HG03571 (cell line): ENCODE results near the gene ATXN3L.
"Not testable (repeated sequence)": the region's sequence is repeated elsewhere in the genome, so short reads cannot be mapped to it uniquely, and the experiment has no call there.

Experiments
- ATAC-seq: cut with Tn5 transposase; IDR thresholded peaks from one replicate; pipeline ENCODE4 v1.9.1; 2021; ENCODE audit not compliant: unreplicated experiment

ATXN3L gene

GRCh38 chrX:13307041-13307440, 12.8 kb downstream of the ATXN3L start:
- no peak for ATAC-seq

- no peak for ATAC-seq
These were observed 14.7 kb downstream of the ATXN3L start for GRCh38 chrX:13305108-13305507.

GRCh38 chrX:13304052-13304451, 15.8 kb downstream of the ATXN3L start:
- no peak for ATAC-seq

- ATAC-seq: not testable (repeated sequence)
These were observed 16.6 kb downstream of the ATXN3L start for GRCh38 chrX:13303248-13303647.

GRCh38 chrX:13298836-13299235, 21.0 kb downstream of the ATXN3L start:
- ATAC-seq: no peak

GRCh38 chrX:13295841-13296240, 24.0 kb downstream of the ATXN3L start:
- no peak for ATAC-seq

- no peak for ATAC-seq
These were observed 26.2 kb downstream of the ATXN3L start for GRCh38 chrX:13293700-13294099.

GRCh38 chrX:13290891-13291614, 28.8 kb downstream of the ATXN3L start:
- ATAC-seq: no peak

GRCh38 chrX:13288671-13289070, 31.2 kb downstream of the ATXN3L start:
- ATAC-seq: no peak

- ATAC-seq: no peak
These were observed 32.0 kb downstream of the ATXN3L start for GRCh38 chrX:13287816-13288215.

GRCh38 chrX:13285693-13286092, 34.2 kb downstream of the ATXN3L start:
- no peak for ATAC-seq

GRCh38 chrX:13285229-13285628, 34.6 kb downstream of the ATXN3L start:
- ATAC-seq: no peak

GRCh38 chrX:13284570-13284969, 35.3 kb downstream of the ATXN3L start:
- ATAC-seq: no peak

- ATAC-seq: no peak
These were observed 35.8 kb downstream of the ATXN3L start for GRCh38 chrX:13283950-13284546.

- no peak for ATAC-seq
These were observed 36.3 kb downstream of the ATXN3L start for GRCh38 chrX:13283512-13283911.

- no peak for ATAC-seq
These were observed 38.6 kb downstream of the ATXN3L start for GRCh38 chrX:13281289-13281688.

- no peak for ATAC-seq
These were observed 40.4 kb downstream of the ATXN3L start for GRCh38 chrX:13279279-13280018.

- no peak for ATAC-seq
These were observed 42.3 kb downstream of the ATXN3L start for GRCh38 chrX:13277539-13277938.

- ATAC-seq: no peak
These were observed 42.9 kb downstream of the ATXN3L start for GRCh38 chrX:13276991-13277390.

GRCh38 chrX:13275031-13275430, 44.8 kb downstream of the ATXN3L start:
- no peak for ATAC-seq

- ATAC-seq: no peak
These were observed 47.4 kb downstream of the ATXN3L start for GRCh38 chrX:13272426-13272825.

- no peak for ATAC-seq
These were observed 48.3 kb downstream of the ATXN3L start for GRCh38 chrX:13271511-13271910.
